NCI-H1092 treated with DMSO at 0.1 percent for 48 hours (cell line): ENCODE measurements around the gene HSPB1.
A peak's percentile ranks its signal among the peaks of the same experiment; 100 is the strongest.
"Not testable (repeated sequence)": the region's sequence is repeated elsewhere in the genome, so short reads cannot be mapped to it uniquely, and the experiment has no call there.

Source experiments
- DNase-seq: peaks from one replicate; lab custom pipeline; 2025; lab: John Stamatoyannopoulos, UW

The HSPB1 gene

GRCh38 chr7:76302347-76303201, at the start of gene HSPB1:
Gene HSPB1 (plus strand): TSS chr7:76302673. CDS start chr7:76302713, 40 bp downstream.
- peak; percentile 96 for DNase-seq

- DNase-seq, result no peak
Measured at GRCh38 chr7:76254781-76255180, 47.7 kb upstream of the HSPB1 start.

- DNase-seq, result no peak
Measured at GRCh38 chr7:76257973-76258372, 44.5 kb upstream of the HSPB1 start.

- no peak for DNase-seq
Measured at GRCh38 chr7:76259124-76260093, 43.1 kb upstream of the HSPB1 start.

GRCh38 chr7:76260171-76260703, 42.2 kb upstream of the HSPB1 start:
- DNase-seq, result peak; percentile 64

GRCh38 chr7:76261329-76261728, 41.1 kb upstream of the HSPB1 start:
- no peak for DNase-seq

- no peak for DNase-seq
Measured at GRCh38 chr7:76261931-76262330, 40.5 kb upstream of the HSPB1 start.

GRCh38 chr7:76262683-76263402, 39.6 kb upstream of the HSPB1 start:
- DNase-seq, result peak; percentile 76

- no peak for DNase-seq
Measured at GRCh38 chr7:76265299-76265698, 37.2 kb upstream of the HSPB1 start.

- DNase-seq, result no peak
Measured at GRCh38 chr7:76267107-76267893, 35.2 kb upstream of the HSPB1 start.

GRCh38 chr7:76267894-76268183, 34.6 kb upstream of the HSPB1 start:
- DNase-seq, result no peak

GRCh38 chr7:76268376-76268775, 34.1 kb upstream of the HSPB1 start:
- no peak for DNase-seq

GRCh38 chr7:76269895-76270294, 32.6 kb upstream of the HSPB1 start:
- no peak for DNase-seq

- DNase-seq, result not testable (repeated sequence)
Measured at GRCh38 chr7:76271384-76271783, 31.1 kb upstream of the HSPB1 start.

GRCh38 chr7:76272142-76272541, 30.3 kb upstream of the HSPB1 start:
- DNase-seq, result no peak

GRCh38 chr7:76272851-76273497, 29.5 kb upstream of the HSPB1 start:
- peak; percentile 55 for DNase-seq

GRCh38 chr7:76273503-76273902, 29.0 kb upstream of the HSPB1 start:
- DNase-seq, result no peak

- DNase-seq, result no peak
Measured at GRCh38 chr7:76278540-76278939, 23.9 kb upstream of the HSPB1 start.

- DNase-seq, result peak; percentile 47
Measured at GRCh38 chr7:76280408-76280807, 22.1 kb upstream of the HSPB1 start.

- peak; percentile 57 for DNase-seq
Measured at GRCh38 chr7:76281006-76281705, 21.3 kb upstream of the HSPB1 start.
